ENCODE data around the gene C13orf42.

The C13orf42 gene

DNA sequence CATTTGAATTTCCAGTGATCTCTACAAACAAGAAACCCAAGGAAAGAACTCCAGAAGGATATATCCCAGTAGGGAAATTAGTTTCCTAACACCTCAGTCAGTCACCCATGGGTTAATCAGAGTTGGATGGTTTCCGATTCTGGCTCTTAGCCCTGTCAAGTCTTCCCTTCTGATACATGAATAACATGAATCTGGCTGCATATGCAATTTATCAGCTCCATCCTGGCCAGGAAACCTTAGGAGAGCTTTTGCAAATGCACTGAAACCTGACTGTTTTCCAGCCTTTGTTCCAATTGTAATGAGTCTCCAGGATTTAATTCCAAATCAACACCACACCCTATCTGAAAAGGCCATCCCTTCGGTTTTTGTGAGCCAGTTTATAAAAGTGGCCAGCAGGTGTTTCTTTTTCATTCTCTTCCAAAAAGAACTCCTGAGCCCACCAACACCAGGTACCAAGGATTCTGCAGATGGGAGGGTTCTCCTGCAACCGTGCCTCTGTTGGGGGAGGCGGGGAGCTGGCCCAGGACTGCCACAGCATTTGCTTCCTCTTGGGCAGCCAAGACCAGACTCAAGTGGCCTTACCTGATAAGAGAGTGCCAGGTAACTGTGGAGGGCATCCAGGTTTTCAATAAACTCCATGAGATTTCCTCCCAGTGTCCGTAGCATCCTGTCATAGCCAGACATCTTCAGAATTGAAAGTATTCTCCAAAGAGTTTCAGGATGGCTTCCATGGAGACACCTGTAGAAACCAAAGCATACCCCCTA is 77.5 kb downstream of the C13orf42 start:
- no peak for DNase-seq (ENCODE audit: low spot score)

DNA sequence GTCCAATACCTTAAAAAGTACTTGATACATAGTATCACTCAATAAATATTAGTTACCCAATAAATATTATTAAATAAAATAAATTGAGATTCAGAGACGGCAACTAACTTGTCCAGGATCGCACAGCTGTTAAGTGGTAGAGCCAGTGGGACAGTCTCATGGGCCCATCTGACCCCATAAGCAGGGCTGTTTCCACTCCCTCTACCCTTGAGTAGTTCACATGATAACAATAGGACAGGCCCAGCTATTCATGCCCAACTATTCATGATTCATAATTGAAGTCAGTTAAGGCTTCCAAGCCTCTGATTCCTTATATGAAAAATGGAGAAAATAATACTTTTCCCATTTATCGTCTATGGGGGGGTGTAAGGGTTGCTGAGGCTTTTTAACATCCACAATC is 78.2 kb downstream of the C13orf42 start:
- DNase-seq (ENCODE audit: low spot score) = no peak

Data from HuH-7.5 (cell line).